GM12878 (cell line): ENCODE measurements around the gene DDIT4. TPM values are rescaled to one million over a fixed set of nuclear protein-coding genes. Genes with fewer than 3 reads are reported as not detected.

ENCODE experiments used
- BACH1 ChIP-seq: fragments of 450-650 bp; IDR thresholded peaks from 2 replicates; pipeline ENCODE4 v1.6.1; 2017; ENCODE audit warnings: mild to moderate bottlenecking, borderline replicate concordance
- HCFC1 ChIP-seq: fragments of 150-350 bp; IDR thresholded peaks from 2 replicates; pipeline ENCODE4 v1.6.1; 2014; ENCODE audit warnings: low read length
- KLF5 ChIP-seq: fragments of 450-650 bp; IDR thresholded peaks from 2 replicates; pipeline ENCODE4 v1.6.1; 2014; ENCODE audit warnings: mild to moderate bottlenecking; ENCODE audit not compliant: partially characterized antibody
- MXI1 ChIP-seq: fragments of 150-350 bp; IDR thresholded peaks from 2 replicates; pipeline ENCODE4 v1.6.1; 2011; ENCODE audit warnings: low read depth, mild to moderate bottlenecking, inconsistent platforms, low read length, improper control_type of control experiment
- NBN ChIP-seq: fragments of 450-650 bp; IDR thresholded peaks from 2 replicates; pipeline ENCODE4 v1.6.1; 2016
- polyA plus RNA-seq, 11 experiments: library from polyadenylated mRNA; depleted of rRNA in 4 of 11; unstranded in 6 of 11; stranded (reverse) in 5 of 11; fragments of >200 nt; fragmentation: Nextera tagmentation in 4 of 11; fragmentation: Illumina TruSeq in 1 of 11; extraction: Ambion mirVana in 4 of 11; extraction: Trizol in 1 of 11; gene quantifications; 1 replicate in 1 of 11; 2 replicates in 10 of 11; pipeline versions ENCODE4 v1.2.1 to v1.2.3, GENCODE V29; 2011 to 2016; ENCODE audit warnings: inconsistent platforms in 2 of 11, missing spikeins in 2 of 11, low read depth in 1 of 11
- total RNA-seq, 4 experiments: library from RNA; depleted of rRNA in 3 of 4; stranded (reverse); fragments of >200 nt in 3 of 4; fragmentation: Illumina TruSeq in 1 of 4; extraction: Trizol in 1 of 4; gene quantifications; 2 replicates each; pipeline versions ENCODE4 v1.2.1 to v1.2.3, GENCODE V29; 2013 to 2021
- TF ChIP-seq, protein P1 (sequence below): IDR thresholded peaks from 2 replicates; pipeline ENCODE4 v1.6.1; 2011; ENCODE audit warnings: low read depth, low read length, improper control_type of control experiment, borderline replicate concordance
- TF ChIP-seq, protein P2 (sequence below): IDR thresholded peaks from 2 replicates; pipeline ENCODE4 v1.6.1; 2011; ENCODE audit warnings: mild to moderate bottlenecking, low read depth, low read length, moderate library complexity; ENCODE audit not compliant: insufficient replicate concordance
- TF ChIP-seq, protein P3 (sequence below): IDR thresholded peaks from 2 replicates; pipeline ENCODE4 v1.6.1; 2011; ENCODE audit warnings: borderline replicate concordance, low read depth, mild to moderate bottlenecking, moderate library complexity, mixed read lengths, low read length; ENCODE audit not compliant: insufficient read depth; ENCODE audit errors: extremely low read length
- TF ChIP-seq, protein P4 (sequence below): fragments of 450-650 bp; IDR thresholded peaks from 2 replicates; pipeline ENCODE4 v1.6.1; 2017; ENCODE audit warnings: mild to moderate bottlenecking, low read depth, inconsistent platforms; ENCODE audit not compliant: poor library complexity, severe bottlenecking
- TF ChIP-seq, protein P5 (sequence below): IDR thresholded peaks from 2 replicates; pipeline ENCODE4 v1.6.1; 2012; ENCODE audit warnings: low read depth, low read length, improper control_type of control experiment

Gene DDIT4
- total and polyA plus RNA-seq, 10 of the 15 experiments (the other 5 are each of a cell fraction or from before 2014, with no cell fraction given) = 2.1 to 277 (median 183) TPM

DNA sequence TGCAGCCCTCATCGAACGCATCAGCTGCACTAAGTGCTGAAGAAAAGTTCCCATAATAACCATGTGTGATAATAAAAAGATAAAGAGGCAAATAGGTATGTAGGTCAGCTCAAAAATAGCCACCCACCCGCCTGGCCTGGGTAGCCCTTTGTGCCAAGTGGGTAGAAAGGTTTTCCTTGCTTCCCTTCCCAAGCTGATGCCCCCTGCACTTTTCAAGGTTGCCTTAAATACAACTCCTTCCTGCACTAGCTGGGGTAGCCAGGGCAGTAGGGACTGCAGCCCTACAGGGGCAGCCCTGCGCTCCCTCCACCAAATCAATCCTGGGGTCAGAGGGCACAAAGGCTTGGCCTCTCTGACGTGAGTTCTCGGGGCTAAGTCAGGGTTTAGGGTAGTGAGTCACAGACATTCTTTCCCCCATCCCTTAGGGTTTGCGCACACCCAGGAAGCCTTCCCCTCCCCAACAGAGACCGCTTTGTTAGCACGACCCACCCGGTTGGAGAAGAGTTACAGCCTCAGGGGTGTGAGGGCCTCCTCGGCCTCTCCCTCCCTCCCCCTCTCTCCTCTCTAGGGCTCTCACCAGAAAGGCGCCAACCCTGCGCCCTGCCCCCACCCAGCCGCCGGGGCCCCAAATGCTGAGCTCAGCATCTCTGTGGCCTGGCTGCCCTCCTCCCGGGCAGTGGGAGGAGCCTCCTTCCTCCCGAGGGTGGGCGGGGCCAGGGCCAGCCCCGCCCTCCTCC lies 13.3 kb upstream of the DDIT4 start (continued):
- TF ChIP-seq, protein P1, sequence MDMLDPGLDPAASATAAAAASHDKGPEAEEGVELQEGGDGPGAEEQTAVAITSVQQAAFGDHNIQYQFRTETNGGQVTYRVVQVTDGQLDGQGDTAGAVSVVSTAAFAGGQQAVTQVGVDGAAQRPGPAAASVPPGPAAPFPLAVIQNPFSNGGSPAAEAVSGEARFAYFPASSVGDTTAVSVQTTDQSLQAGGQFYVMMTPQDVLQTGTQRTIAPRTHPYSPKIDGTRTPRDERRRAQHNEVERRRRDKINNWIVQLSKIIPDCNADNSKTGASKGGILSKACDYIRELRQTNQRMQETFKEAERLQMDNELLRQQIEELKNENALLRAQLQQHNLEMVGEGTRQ = no peak
- TF ChIP-seq, protein P2, sequence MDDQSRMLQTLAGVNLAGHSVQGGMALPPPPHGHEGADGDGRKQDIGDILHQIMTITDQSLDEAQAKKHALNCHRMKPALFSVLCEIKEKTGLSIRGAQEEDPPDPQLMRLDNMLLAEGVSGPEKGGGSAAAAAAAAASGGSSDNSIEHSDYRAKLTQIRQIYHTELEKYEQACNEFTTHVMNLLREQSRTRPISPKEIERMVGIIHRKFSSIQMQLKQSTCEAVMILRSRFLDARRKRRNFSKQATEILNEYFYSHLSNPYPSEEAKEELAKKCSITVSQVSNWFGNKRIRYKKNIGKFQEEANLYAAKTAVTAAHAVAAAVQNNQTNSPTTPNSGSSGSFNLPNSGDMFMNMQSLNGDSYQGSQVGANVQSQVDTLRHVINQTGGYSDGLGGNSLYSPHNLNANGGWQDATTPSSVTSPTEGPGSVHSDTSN = no peak
- TF ChIP-seq HCFC1 = no peak
- TF ChIP-seq, protein P3, sequence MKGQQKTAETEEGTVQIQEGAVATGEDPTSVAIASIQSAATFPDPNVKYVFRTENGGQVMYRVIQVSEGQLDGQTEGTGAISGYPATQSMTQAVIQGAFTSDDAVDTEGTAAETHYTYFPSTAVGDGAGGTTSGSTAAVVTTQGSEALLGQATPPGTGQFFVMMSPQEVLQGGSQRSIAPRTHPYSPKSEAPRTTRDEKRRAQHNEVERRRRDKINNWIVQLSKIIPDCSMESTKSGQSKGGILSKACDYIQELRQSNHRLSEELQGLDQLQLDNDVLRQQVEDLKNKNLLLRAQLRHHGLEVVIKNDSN = no peak
- TF ChIP-seq MXI1 = 0 out of 2 replicates have a peak, but pooled peaks have one; percentile 45
- TF ChIP-seq BACH1 = peak; percentile 47
- TF ChIP-seq, protein P4, sequence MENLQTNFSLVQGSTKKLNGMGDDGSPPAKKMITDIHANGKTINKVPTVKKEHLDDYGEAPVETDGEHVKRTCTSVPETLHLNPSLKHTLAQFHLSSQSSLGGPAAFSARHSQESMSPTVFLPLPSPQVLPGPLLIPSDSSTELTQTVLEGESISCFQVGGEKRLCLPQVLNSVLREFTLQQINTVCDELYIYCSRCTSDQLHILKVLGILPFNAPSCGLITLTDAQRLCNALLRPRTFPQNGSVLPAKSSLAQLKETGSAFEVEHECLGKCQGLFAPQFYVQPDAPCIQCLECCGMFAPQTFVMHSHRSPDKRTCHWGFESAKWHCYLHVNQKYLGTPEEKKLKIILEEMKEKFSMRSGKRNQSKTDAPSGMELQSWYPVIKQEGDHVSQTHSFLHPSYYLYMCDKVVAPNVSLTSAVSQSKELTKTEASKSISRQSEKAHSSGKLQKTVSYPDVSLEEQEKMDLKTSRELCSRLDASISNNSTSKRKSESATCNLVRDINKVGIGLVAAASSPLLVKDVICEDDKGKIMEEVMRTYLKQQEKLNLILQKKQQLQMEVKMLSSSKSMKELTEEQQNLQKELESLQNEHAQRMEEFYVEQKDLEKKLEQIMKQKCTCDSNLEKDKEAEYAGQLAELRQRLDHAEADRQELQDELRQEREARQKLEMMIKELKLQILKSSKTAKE = no peak
- TF ChIP-seq, protein P5, sequence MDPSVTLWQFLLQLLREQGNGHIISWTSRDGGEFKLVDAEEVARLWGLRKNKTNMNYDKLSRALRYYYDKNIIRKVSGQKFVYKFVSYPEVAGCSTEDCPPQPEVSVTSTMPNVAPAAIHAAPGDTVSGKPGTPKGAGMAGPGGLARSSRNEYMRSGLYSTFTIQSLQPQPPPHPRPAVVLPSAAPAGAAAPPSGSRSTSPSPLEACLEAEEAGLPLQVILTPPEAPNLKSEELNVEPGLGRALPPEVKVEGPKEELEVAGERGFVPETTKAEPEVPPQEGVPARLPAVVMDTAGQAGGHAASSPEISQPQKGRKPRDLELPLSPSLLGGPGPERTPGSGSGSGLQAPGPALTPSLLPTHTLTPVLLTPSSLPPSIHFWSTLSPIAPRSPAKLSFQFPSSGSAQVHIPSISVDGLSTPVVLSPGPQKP = 0 out of 2 replicates have a peak, but pooled peaks have one; percentile 29
- TF ChIP-seq NBN = peak; percentile 80
- TF ChIP-seq KLF5 = peak; percentile 47
